GM21529 (cell line): ENCODE results near the gene GH1.
A peak's percentile ranks its signal among the peaks of the same experiment; 100 is the strongest.
"Not testable (repeated sequence)": the region's sequence is repeated elsewhere in the genome, so short reads cannot be mapped to it uniquely, and the experiment has no call there.

Experiments
- ATAC-seq: cut with Tn5 transposase; IDR thresholded peaks from one replicate; pipeline ENCODE4 v1.9.1; 2021; ENCODE audit not compliant: unreplicated experiment

The GH1 gene

GRCh38 chr17:63918789-63919305, at the start of gene GH1:
Gene GH1, minus strand, starts transcription at chr17:63918839. Its CDS starts 63 bp downstream, at chr17:63918776.
- ATAC-seq: not testable (repeated sequence)

- ATAC-seq: no peak
Measured at GRCh38 chr17:63967953-63968352, 49.3 kb upstream of the GH1 start.

- peak; percentile 56 for ATAC-seq
Measured at GRCh38 chr17:63966646-63967264, 48.1 kb upstream of the GH1 start.

- ATAC-seq: no peak
Measured at GRCh38 chr17:63963123-63963522, 44.5 kb upstream of the GH1 start.

GRCh38 chr17:63962298-63962744, 43.7 kb upstream of the GH1 start:
- ATAC-seq: no peak

- no peak for ATAC-seq
Measured at GRCh38 chr17:63961355-63962212, 42.9 kb upstream of the GH1 start.

- no peak for ATAC-seq
Measured at GRCh38 chr17:63960430-63960829, 41.8 kb upstream of the GH1 start.

GRCh38 chr17:63960006-63960405, 41.4 kb upstream of the GH1 start:
- ATAC-seq: no peak

- no peak for ATAC-seq
Measured at GRCh38 chr17:63956296-63956920, 37.8 kb upstream of the GH1 start.

- ATAC-seq: no peak
Measured at GRCh38 chr17:63955791-63956190, 37.2 kb upstream of the GH1 start.

GRCh38 chr17:63955232-63955631, 36.6 kb upstream of the GH1 start:
- no peak for ATAC-seq

- no peak for ATAC-seq
Measured at GRCh38 chr17:63954402-63955063, 35.9 kb upstream of the GH1 start.

- no peak for ATAC-seq
Measured at GRCh38 chr17:63950940-63951907, 32.6 kb upstream of the GH1 start.

GRCh38 chr17:63949576-63950250, 31.1 kb upstream of the GH1 start:
- ATAC-seq: no peak

- ATAC-seq: no peak
Measured at GRCh38 chr17:63948521-63948920, 29.9 kb upstream of the GH1 start.

- no peak for ATAC-seq
Measured at GRCh38 chr17:63947711-63948330, 29.2 kb upstream of the GH1 start.

GRCh38 chr17:63946440-63947363, 28.1 kb upstream of the GH1 start:
- ATAC-seq: no peak
